WI38 (cell line): ENCODE measurements around the gene GUCA1C.

ENCODE experiments used
- H3K4me3 ChIP-seq: 2 replicates; pipeline ENCODE4 v1.5.1; 2011; ENCODE audit warnings: low read depth, mild to moderate bottlenecking, control low read depth, low read length
- TF ChIP-seq, protein P1 (sequence below): IDR thresholded peaks from 2 replicates; pipeline ENCODE4 v1.5.1; 2012; ENCODE audit warnings: low read depth, mild to moderate bottlenecking, control low read depth, low read length

GUCA1C gene

DNA sequence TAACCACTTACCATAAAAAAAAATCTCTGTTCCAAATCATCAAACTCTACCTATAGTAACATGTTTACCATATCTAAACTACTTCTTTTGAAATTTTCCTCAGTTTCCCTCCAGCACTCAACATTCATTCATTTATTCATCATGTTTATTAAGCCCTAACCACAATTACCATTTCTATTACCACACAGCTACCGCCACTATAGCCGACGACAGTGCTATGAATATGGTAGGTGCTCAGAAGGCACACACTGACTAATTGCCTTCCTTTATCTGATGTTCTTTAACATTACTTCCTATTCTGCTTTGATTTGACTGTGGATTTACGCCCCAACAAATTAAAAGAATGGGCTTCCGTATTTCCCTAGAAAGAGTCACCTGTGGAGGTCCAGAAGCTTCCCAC is 43.9 kb downstream of the GUCA1C start:
- TF ChIP-seq, protein P1, sequence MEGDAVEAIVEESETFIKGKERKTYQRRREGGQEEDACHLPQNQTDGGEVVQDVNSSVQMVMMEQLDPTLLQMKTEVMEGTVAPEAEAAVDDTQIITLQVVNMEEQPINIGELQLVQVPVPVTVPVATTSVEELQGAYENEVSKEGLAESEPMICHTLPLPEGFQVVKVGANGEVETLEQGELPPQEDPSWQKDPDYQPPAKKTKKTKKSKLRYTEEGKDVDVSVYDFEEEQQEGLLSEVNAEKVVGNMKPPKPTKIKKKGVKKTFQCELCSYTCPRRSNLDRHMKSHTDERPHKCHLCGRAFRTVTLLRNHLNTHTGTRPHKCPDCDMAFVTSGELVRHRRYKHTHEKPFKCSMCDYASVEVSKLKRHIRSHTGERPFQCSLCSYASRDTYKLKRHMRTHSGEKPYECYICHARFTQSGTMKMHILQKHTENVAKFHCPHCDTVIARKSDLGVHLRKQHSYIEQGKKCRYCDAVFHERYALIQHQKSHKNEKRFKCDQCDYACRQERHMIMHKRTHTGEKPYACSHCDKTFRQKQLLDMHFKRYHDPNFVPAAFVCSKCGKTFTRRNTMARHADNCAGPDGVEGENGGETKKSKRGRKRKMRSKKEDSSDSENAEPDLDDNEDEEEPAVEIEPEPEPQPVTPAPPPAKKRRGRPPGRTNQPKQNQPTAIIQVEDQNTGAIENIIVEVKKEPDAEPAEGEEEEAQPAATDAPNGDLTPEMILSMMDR, result no peak
- H3K4me3 ChIP-seq, result no peak overlapping the region

DNA sequence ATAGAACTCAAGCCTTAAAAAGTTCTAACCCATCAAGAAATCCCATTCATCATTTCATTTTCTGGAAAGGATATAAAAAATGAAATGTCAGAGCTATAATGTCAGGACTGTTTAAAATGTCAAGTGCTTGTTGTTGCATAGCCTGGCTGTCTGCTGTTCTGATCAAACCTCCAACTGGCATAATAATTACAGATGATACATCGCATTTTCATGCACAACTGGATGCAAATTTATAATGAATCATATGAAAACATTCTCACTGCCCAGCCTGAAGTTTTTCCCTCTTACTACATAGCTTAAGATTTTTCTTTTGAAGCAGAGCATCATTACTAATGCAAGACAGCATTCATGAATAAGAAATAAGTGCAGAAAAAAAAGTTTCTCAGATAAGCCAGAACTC is 46.5 kb downstream of the GUCA1C start:
- TF ChIP-seq, protein P1, result no peak
- H3K4me3 ChIP-seq, result no peak overlapping the region

DNA sequence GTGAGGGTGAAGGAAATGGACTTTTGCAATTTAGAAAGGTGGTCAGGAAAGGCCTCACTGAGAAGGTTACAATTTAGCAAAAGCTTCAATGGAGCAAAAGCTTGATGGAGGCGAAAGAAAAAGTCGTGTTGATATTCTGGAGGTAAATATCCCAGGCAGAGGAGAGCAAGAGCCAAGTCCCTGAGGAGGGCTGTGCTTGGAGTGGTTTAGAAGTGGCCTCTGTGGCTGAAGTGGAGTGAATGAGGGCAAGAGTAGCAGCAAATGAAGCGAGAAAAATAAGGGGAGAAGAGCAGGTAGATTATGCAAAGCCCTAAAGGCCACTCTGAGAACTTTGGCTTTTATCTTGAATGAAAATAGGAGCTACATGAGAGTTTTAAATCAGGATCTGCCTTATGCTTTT is 54.1 kb downstream of the GUCA1C start:
- no peak overlapping the region for H3K4me3 ChIP-seq
- TF ChIP-seq, protein P1, result no peak

DNA sequence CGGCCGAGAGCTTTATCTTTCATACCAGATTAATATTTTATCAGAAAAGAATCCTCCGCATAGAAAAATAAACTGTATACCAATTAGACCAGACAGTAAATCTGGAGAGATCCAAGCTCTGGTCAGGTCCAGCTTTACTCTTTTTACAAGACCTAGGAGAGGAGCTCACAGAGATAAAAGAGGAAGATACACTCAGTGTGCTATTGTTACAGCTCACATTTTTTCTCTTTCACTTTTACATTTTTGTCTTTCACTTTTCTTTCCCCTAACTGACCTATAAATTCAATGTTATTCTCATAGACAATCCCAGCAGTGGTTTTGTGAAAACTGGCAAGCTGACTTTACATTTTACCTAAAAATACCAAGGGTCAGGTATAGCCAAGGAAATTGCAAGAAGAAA is 55.8 kb downstream of the GUCA1C start:
- no peak overlapping the region for H3K4me3 ChIP-seq
- TF ChIP-seq, protein P1, result no peak

DNA sequence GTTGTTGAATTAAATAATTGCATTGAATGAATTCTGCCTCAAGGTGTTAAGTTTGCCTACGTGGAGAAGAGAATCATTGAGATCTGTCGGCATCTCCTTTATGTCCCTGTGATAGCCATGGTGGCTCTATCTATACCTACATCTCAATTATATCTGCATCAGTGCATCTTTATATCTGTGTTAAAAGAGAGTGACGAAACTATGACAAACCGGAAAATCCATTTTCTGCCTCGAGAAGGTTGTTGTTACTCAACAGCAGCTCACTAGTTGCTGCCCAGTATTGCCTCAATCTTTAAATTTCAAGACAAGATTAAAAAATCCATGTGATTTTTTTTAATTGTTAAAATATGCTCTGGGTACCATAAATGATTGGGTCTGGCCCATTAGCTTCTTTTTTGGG is 58.7 kb downstream of the GUCA1C start:
- H3K4me3 ChIP-seq, result no peak overlapping the region
- TF ChIP-seq, protein P1, result no peak

DNA sequence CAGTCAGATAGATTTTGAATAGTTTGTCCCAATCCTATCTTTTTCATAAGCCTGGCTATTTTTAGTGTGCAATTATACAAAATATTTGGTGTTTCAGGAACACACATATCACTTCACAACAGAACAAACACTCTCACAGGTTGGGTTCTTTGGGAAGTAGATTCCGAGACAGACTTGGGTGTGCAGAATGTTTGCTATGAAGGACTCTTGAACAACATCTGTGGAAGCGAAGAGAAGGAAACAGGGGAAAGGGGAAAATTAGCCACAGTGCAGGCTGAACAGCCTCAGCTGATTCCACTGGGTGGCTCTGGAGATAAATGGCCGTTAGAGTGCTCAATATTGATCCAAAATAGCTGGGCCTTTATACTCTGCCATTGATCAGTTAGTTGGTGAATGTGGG is 61.8 kb downstream of the GUCA1C start:
- H3K4me3 ChIP-seq, result no peak overlapping the region
- TF ChIP-seq, protein P1, result no peak

DNA sequence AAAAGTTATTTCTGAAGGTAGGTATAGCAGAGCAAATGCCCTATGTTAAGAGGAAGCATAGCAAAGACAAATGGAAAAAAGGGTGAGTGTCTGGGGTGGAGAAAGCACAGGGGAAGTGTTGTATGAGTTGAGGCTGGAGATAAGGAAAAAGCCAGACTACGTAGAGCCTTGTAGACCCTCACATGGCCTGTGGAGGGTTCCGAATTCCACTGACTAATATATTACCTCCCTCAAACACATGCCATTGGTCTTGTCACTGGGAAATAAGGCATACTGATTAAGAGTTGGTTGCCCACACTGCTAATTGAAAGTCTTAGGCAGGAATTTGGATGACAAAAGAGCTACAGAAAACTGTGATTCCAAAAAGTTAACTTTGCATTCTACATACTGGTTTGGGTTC is 65.9 kb downstream of the GUCA1C start:
- H3K4me3 ChIP-seq, result no peak overlapping the region
- TF ChIP-seq, protein P1, result no peak
